ENCODE data around the gene RAD51B.

RAD51B gene

GRCh38 chr14:68363466-68363842 is 543.9 kb downstream of the RAD51B start:
- no peak overlapping the region for H3K27ac ChIP-seq
- TF ChIP-seq ZFX (IDR thresholded peaks at IDR 0.05): no peak
- TF ChIP-seq CTCF (conservative IDR thresholded peaks at IDR 0.05): no peak

GRCh38 chr14:68363843-68364767 is 544.5 kb downstream of the RAD51B start:
- no peak overlapping the region for H3K27ac ChIP-seq
- TF ChIP-seq CTCF (conservative IDR thresholded peaks at IDR 0.05) (no peak), ZFX (IDR thresholded peaks at IDR 0.05) (no peak)

GRCh38 chr14:68364792-68365192 is 545.2 kb downstream of the RAD51B start:
- H3K27ac ChIP-seq: no peak overlapping the region
- no peak for TF ChIP-seq ZFX (IDR thresholded peaks at IDR 0.05)
- no peak for TF ChIP-seq CTCF (conservative IDR thresholded peaks at IDR 0.05)

- TF ChIP-seq ZFX (IDR thresholded peaks at IDR 0.05) (no peak), CTCF (conservative IDR thresholded peaks at IDR 0.05) (no peak)
- H3K27ac ChIP-seq: no peak overlapping the region
Measured at GRCh38 chr14:68365228-68365627, 545.6 kb downstream of the RAD51B start.

GRCh38 chr14:68366656-68367055 is 547.1 kb downstream of the RAD51B start:
- no peak overlapping the region for H3K27ac ChIP-seq
- TF ChIP-seq ZFX (IDR thresholded peaks at IDR 0.05): no peak
- no peak for TF ChIP-seq CTCF (conservative IDR thresholded peaks at IDR 0.05)

GRCh38 chr14:68367536-68367935 is 548.0 kb downstream of the RAD51B start:
- TF ChIP-seq ZFX (IDR thresholded peaks at IDR 0.05) (no peak), CTCF (conservative IDR thresholded peaks at IDR 0.05) (no peak)
- H3K27ac ChIP-seq: no peak overlapping the region

GRCh38 chr14:68368850-68369249 is 549.3 kb downstream of the RAD51B start:
- no peak overlapping the region for H3K27ac ChIP-seq
- TF ChIP-seq CTCF (conservative IDR thresholded peaks at IDR 0.05) (no peak), ZFX (IDR thresholded peaks at IDR 0.05) (no peak)

Measured in C4-2B (cell line).